Esophagus squamous epithelium (tissue), 5 donors: ENCODE measurements around the gene PKP3. TPM values are rescaled to one million over a fixed set of nuclear protein-coding genes. Genes with fewer than 3 reads are reported as not detected.

Experiments
- DNase-seq: peaks from one replicate; lab custom pipeline; 2025; lab: John Stamatoyannopoulos, UW
- H3K27ac ChIP-seq, 4 donors: fragments of 200-600 bp; sonication (generic); one replicate each; pipeline ENCODE4 v1.5.1; 2016 to 2019; ENCODE audit warnings: mild to moderate bottlenecking in 1 of 4
- H3K27me3 ChIP-seq, 4 donors: fragments of 200-600 bp; sonication (generic); 1 replicate in 3 of 4; 2 replicates in 1 of 4; pipeline versions ENCODE4 v1.5.1 to v1.6.0; 2017 to 2021; ENCODE audit warnings: antibody characterized with exemption in 1 of 4
- H3K36me3 ChIP-seq, 3 donors: fragments of 200-600 bp; sonication (generic); one replicate each; pipeline ENCODE4 v1.5.1; 2016 to 2019
- H3K4me1 ChIP-seq, 3 donors: fragments of 200-600 bp; sonication (generic); one replicate each; pipeline ENCODE4 v1.5.1; 2017 to 2019
- H3K4me3 ChIP-seq, 4 donors: fragments of 200-600 bp; sonication (generic); 1 replicate in 3 of 4; 2 replicates in 1 of 4; pipeline ENCODE4 v1.5.1; 2016 to 2019; ENCODE audit warnings: mild to moderate bottlenecking in 2 of 4, moderate library complexity in 1 of 4
- H3K9me3 ChIP-seq, 3 donors: fragments of 200-600 bp; sonication (generic); one replicate each; pipeline ENCODE4 v1.5.1; 2016 to 2019
- CTCF ChIP-seq, 6 experiments: fragments of 450-650 bp in 4 of 6; fragments of 200-600 bp in 2 of 6; sonication (generic) in 2 of 6; IDR thresholded peaks; one replicate each; pipeline ENCODE4 v1.5.1; 2016 to 2019; ENCODE audit warnings: antibody characterized with exemption in 6 of 6, mild to moderate bottlenecking in 4 of 6, moderate library complexity in 4 of 6
- POLR2A ChIP-seq, 4 donors: fragments of 450-650 bp; IDR thresholded peaks; one replicate each; pipeline ENCODE4 v1.6.1; 2017; ENCODE audit warnings: antibody characterized with exemption in 4 of 4, mild to moderate bottlenecking in 4 of 4, moderate library complexity in 3 of 4
- WGBS, 2 donors: methylation state at CpG; one replicate each; pipeline ENCODE4 v1.1.5; 2018; 5-methylcytosine and 5-hydroxymethylcytosine counted together
- intact Hi-C: fragments of 100-400 bp; cut with DNase I; formaldehyde crosslinking; loops from one replicate; pipeline ENCODE4 v1.15.0; 2022
- total RNA-seq, 4 donors: library from RNA; depleted of rRNA; stranded (reverse); fragments of >200 nt; gene quantifications; one replicate each; pipeline ENCODE4 v1.1.0, GENCODE V29; 2016
- donor health status: DM: yes; HTN: yes; CAD: no.

PKP3 gene
- total RNA-seq, 4 donors from 2014 or later, result 314 to 1,016 (median 520) TPM

GRCh38 chr11:417652-418342 is 23.8 kb downstream of the PKP3 start:
- no peaks in the 10 kb centered on the region for H3K36me3 ChIP-seq
- H3K4me3 ChIP-seq, result peak overlapping the region; percentile 52 to 80 (median 60)
- H3K4me1 ChIP-seq, result peaks cover 18 to 60% (median 21%) of the 10 kb centered on the region in 3 donors
- WGBS, 2 donors, result 52% methylated on average over 5 of the region's 19 CpGs; no CpG with 5 or more reads in 1 of the 2 donors
- H3K9me3 ChIP-seq, result no peaks in the 10 kb centered on the region
- H3K27me3 ChIP-seq, result peaks cover 0 to 57% (median 0%) of the 10 kb centered on the region in 4 donors
- TF ChIP-seq POLR2A (IDR thresholded peaks at IDR 0.05) (no peak), CTCF (IDR thresholded peaks at IDR 0.05) (no peak)
- H3K27ac ChIP-seq, result peak overlapping the region; percentile 80 to 93 (median 89)
- intact Hi-C loops, result no loop called here
- no peak for DNase-seq

- no peak for DNase-seq
- Histone ChIP-seq H3K4me3 (no peak overlapping the region), H3K27ac (no peak overlapping the region), H3K27me3 (peaks cover 0 to 65% (median 0%) of the 10 kb centered on the region in 4 donors), H3K9me3 (no peaks in the 10 kb centered on the region), H3K4me1 (peaks cover 18 to 52% (median 21%) of the 10 kb centered on the region in 3 donors), H3K36me3 (no peaks in the 10 kb centered on the region)
- intact Hi-C loops, result no loop called here
- WGBS, 2 donors, result 88 to 92% methylated on average over 9 to 11 of the region's 30 CpGs
- TF ChIP-seq CTCF (IDR thresholded peaks at IDR 0.05) (no peak), POLR2A (IDR thresholded peaks at IDR 0.05) (no peak)
Observed at GRCh38 chr11:418343-419247, 24.6 kb downstream of the PKP3 start.

- Histone ChIP-seq H3K27ac (no peak overlapping the region), H3K27me3 (peaks cover 0 to 70% (median 0%) of the 10 kb centered on the region in 4 donors), H3K4me1 (peaks cover 18 to 43% (median 21%) of the 10 kb centered on the region in 3 donors), H3K36me3 (no peaks in the 10 kb centered on the region), H3K9me3 (no peaks in the 10 kb centered on the region), H3K4me3 (no peak overlapping the region)
- WGBS, 2 donors, result 88 to 100% methylated on average over 1 to 4 of the region's 20 CpGs
- no peak for TF ChIP-seq CTCF (IDR thresholded peaks at IDR 0.05)
- no peak for TF ChIP-seq POLR2A (IDR thresholded peaks at IDR 0.05)
- intact Hi-C loops, result no loop called here
- no peak for DNase-seq
Observed at GRCh38 chr11:419248-420005, 25.4 kb downstream of the PKP3 start.

- DNase-seq, result no peak
- Histone ChIP-seq H3K9me3 (no peaks in the 10 kb centered on the region), H3K36me3 (no peaks in the 10 kb centered on the region), H3K4me3 (no peak overlapping the region), H3K27me3 (peaks cover 0 to 66% (median 0%) of the 10 kb centered on the region in 4 donors), H3K27ac (no peak overlapping the region), H3K4me1 (peaks cover 17 to 35% (median 19%) of the 10 kb centered on the region in 3 donors)
- intact Hi-C loops, result no loop called here
- WGBS, 2 donors, result 69 to 70% methylated on average over 9 to 18 of the region's 71 CpGs
- TF ChIP-seq CTCF (IDR thresholded peaks at IDR 0.05) (no peak), POLR2A (IDR thresholded peaks at IDR 0.05) (no peak)
Observed at GRCh38 chr11:420054-420910, 26.3 kb downstream of the PKP3 start.
